H9 (cell line): ENCODE data around the gene ATOH7. TPM values are rescaled to one million over a fixed set of nuclear protein-coding genes. Genes with fewer than 3 reads are reported as not detected.

Experiments
- DNase-seq: peaks from one replicate; pipeline ENCODE4 v3.0.0-alpha.2; 2017
- H2AFZ ChIP-seq: one replicate; pipeline ENCODE4 v1.6.1; 2013; ENCODE audit warnings: mild to moderate bottlenecking, low read length, control low read depth, moderate library complexity
- H2AK5ac ChIP-seq: 2 replicates; pipeline ENCODE4 v1.6.1; 2013; ENCODE audit warnings: low read length, control low read depth, mixed read lengths; ENCODE audit not compliant: insufficient read length
- H2BK120ac ChIP-seq: one replicate; pipeline ENCODE4 v1.6.1; 2013; ENCODE audit warnings: low read depth, mild to moderate bottlenecking, low read length, control low read depth, inconsistent platforms; ENCODE audit not compliant: poor library complexity, severe bottlenecking
- H2BK12ac ChIP-seq: 2 replicates; pipeline ENCODE4 v1.6.1; 2013; ENCODE audit warnings: low read length, control low read depth, mixed read lengths, low read depth; ENCODE audit not compliant: insufficient read length
- H2BK15ac ChIP-seq: 2 replicates; pipeline ENCODE4 v1.6.1; 2013; ENCODE audit warnings: low read depth, low read length, control low read depth
- H2BK20ac ChIP-seq: one replicate; pipeline ENCODE4 v1.6.1; 2013; ENCODE audit warnings: low read depth, mild to moderate bottlenecking, low read length, control low read depth, inconsistent platforms; ENCODE audit not compliant: poor library complexity, severe bottlenecking
- H2BK5ac ChIP-seq: 2 replicates; pipeline ENCODE4 v1.6.1; 2013; ENCODE audit warnings: low read length, control low read depth, mixed read lengths; ENCODE audit not compliant: insufficient read length
- H3K14ac ChIP-seq: 2 replicates; pipeline ENCODE4 v1.6.1; 2013; ENCODE audit warnings: low read length, control low read depth; ENCODE audit not compliant: insufficient read depth
- H3K18ac ChIP-seq: 2 replicates; pipeline ENCODE4 v1.6.1; 2013; ENCODE audit warnings: low read depth, mild to moderate bottlenecking, mixed read lengths, low read length, control low read depth; ENCODE audit not compliant: insufficient read length
- H3K23ac ChIP-seq: 2 replicates; pipeline ENCODE4 v1.6.1; 2013; ENCODE audit warnings: low read length, control low read depth, mixed read lengths, low read depth; ENCODE audit not compliant: insufficient read length
- H3K23me2 ChIP-seq: 2 replicates; pipeline ENCODE4 v1.6.1; 2013; ENCODE audit warnings: low read depth, mild to moderate bottlenecking, mixed read lengths, low read length, control low read depth; ENCODE audit not compliant: insufficient read length, poor library complexity, severe bottlenecking
- H3K27ac ChIP-seq: 2 replicates; pipeline ENCODE4 v1.5.1; 2013; ENCODE audit warnings: low read length, control low read depth, mixed read lengths, low read depth; ENCODE audit not compliant: insufficient read length
- H3K27me3 ChIP-seq: 2 replicates; pipeline ENCODE4 v1.6.1; 2013; ENCODE audit warnings: low read length, control low read depth, inconsistent platforms; ENCODE audit not compliant: insufficient read depth
- H3K4ac ChIP-seq: 2 replicates; pipeline ENCODE4 v1.6.1; 2013; ENCODE audit warnings: low read depth, mild to moderate bottlenecking, control low read depth, inconsistent platforms, low read length, moderate library complexity
- H3K4me1 ChIP-seq: 2 replicates; pipeline ENCODE4 v1.6.1; 2013; ENCODE audit warnings: low read length, control low read depth, inconsistent platforms; ENCODE audit not compliant: insufficient read depth
- H3K4me2 ChIP-seq: 2 replicates; pipeline ENCODE4 v1.6.1; 2013; ENCODE audit warnings: low read length, control low read depth, mixed read lengths; ENCODE audit not compliant: insufficient read length, insufficient read depth
- H3K56ac ChIP-seq: 2 replicates; pipeline ENCODE4 v1.6.1; 2013; ENCODE audit warnings: low read depth, mild to moderate bottlenecking, mixed read lengths, low read length, control low read depth; ENCODE audit not compliant: insufficient read length
- H3K79me1 ChIP-seq: 2 replicates; pipeline ENCODE4 v1.6.1; 2013; ENCODE audit warnings: low read depth, mild to moderate bottlenecking, moderate library complexity, low read length, control low read depth, inconsistent platforms; ENCODE audit not compliant: insufficient read depth, poor library complexity, severe bottlenecking
- H3K79me2 ChIP-seq: 2 replicates; pipeline ENCODE4 v1.6.1; 2013; ENCODE audit warnings: low read length, control low read depth, inconsistent platforms; ENCODE audit not compliant: insufficient read depth
- H3K9ac ChIP-seq: 2 replicates; pipeline ENCODE4 v1.6.1; 2013; ENCODE audit warnings: low read length, control low read depth, mixed read lengths; ENCODE audit not compliant: insufficient read length; ENCODE audit errors: extremely low read depth
- H3K9me3 ChIP-seq: one replicate; pipeline ENCODE4 v1.6.1; 2013; ENCODE audit warnings: low read depth, low read length, inconsistent platforms; ENCODE audit not compliant: control insufficient read depth
- H3T11ph ChIP-seq: one replicate; pipeline ENCODE4 v1.6.1; 2013; ENCODE audit warnings: mild to moderate bottlenecking, low read length, control low read depth, inconsistent platforms
- H4K20me1 ChIP-seq: one replicate; pipeline ENCODE4 v1.6.1; 2013; ENCODE audit not compliant: control insufficient read depth, insufficient read length, insufficient read depth
- H4K5ac ChIP-seq: 2 replicates; pipeline ENCODE4 v1.6.1; 2013; ENCODE audit warnings: low read depth, mild to moderate bottlenecking, mixed read lengths, low read length, control low read depth; ENCODE audit not compliant: insufficient read length
- H4K8ac ChIP-seq: replicated peaks from 2 replicates; pipeline ENCODE4 v1.6.1; 2013; ENCODE audit warnings: low read length, control low read depth, mixed read lengths, low read depth; ENCODE audit not compliant: insufficient read length
- H4K91ac ChIP-seq: 2 replicates; pipeline ENCODE4 v1.6.1; 2013; ENCODE audit warnings: low read depth, mild to moderate bottlenecking, moderate library complexity, mixed read lengths, low read length, control low read depth; ENCODE audit not compliant: insufficient read length
- H3K27ac Mint-ChIP-seq, 3 experiments: 2 replicates in 2 of 3; 3 replicates in 1 of 3; pipeline ENCODE4 v1.8.0; 2020 to 2021; ENCODE audit warnings: mixed read lengths in 3 of 3, mild to moderate bottlenecking in 1 of 3, moderate library complexity in 1 of 3
- H3K27me3 Mint-ChIP-seq: 2 replicates; pipeline ENCODE4 v1.8.0; 2021; ENCODE audit warnings: low read depth, mild to moderate bottlenecking, moderate library complexity, mixed read lengths
- H3K36me3 Mint-ChIP-seq, 3 experiments: 2 replicates in 2 of 3; 3 replicates in 1 of 3; pipeline ENCODE4 v1.8.0; 2020 to 2021; ENCODE audit warnings: low read depth in 3 of 3, mixed read lengths in 3 of 3; ENCODE audit not compliant: insufficient read depth in 1 of 3
- H3K4me1 Mint-ChIP-seq, 2 experiments: 2 replicates each; pipeline ENCODE4 v1.8.0; 2020; ENCODE audit warnings: mixed read lengths in 2 of 2
- H3K4me3 Mint-ChIP-seq, 2 experiments: 2 replicates in 1 of 2; 3 replicates in 1 of 2; pipeline ENCODE4 v1.8.0; 2020 to 2021; ENCODE audit warnings: mild to moderate bottlenecking in 2 of 2, mixed read lengths in 2 of 2, moderate library complexity in 1 of 2
- H3K9me3 Mint-ChIP-seq, 2 experiments: 2 replicates in 1 of 2; 3 replicates in 1 of 2; pipeline ENCODE4 v1.8.0; 2020; ENCODE audit warnings: mild to moderate bottlenecking in 2 of 2, mixed read lengths in 2 of 2, moderate library complexity in 1 of 2
- whole genome bisulfite sequencing: extraction: QIAGEN DNeasy Blood & Tissue Kit; methylation state at CpG from one replicate; pipeline ENCODE4 v1.1.7; 2013; ENCODE audit warnings: missing lambda C conversion rate, low lambda C conversion rate, mixed read lengths; ENCODE audit not compliant: insufficient read length; ENCODE audit errors: extremely low coverage; 5-methylcytosine and 5-hydroxymethylcytosine counted together
- total RNA-seq: library from RNA; stranded (reverse); gene quantifications from 2 replicates; pipeline ENCODE4 v1.2.1, GENCODE V29; 2021
- TF ChIP-seq, protein P1 (sequence below): fragments of 200-600 bp; sonication (generic); conservative IDR thresholded peaks from 3 replicates; pipeline ENCODE4 v1.8.0; 2021; ENCODE audit warnings: antibody characterized with exemption, mild to moderate bottlenecking

The ATOH7 gene
- total RNA-seq, 1 experiment from 2014 or later = 0.20 TPM

DNA sequence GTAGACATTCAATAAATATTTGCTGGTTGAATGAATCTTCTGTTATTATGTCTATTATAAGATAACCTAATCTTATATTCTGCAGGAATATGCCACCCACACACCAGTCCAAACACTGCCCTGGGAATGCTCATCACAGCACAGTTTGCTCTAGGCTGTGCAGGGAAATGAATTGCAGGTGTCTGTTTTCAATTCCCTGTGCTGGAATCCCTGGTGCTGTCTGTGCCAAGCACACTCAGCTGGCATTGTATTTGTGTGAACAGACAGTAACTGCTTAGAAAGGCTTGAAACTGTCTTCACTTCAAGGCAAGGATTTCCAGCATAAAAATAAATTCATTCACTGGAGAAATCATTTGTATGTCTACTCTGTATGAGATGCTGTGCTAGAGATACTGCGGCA is 20.2 kb downstream of the ATOH7 start:
- no peak overlapping the region for H2BK20ac ChIP-seq
- no peak overlapping the region for H3K27ac ChIP-seq
- no peak overlapping the region for H3K56ac ChIP-seq
- H3K79me2 ChIP-seq = no peaks in the 10 kb centered on the region
- H3K27ac Mint-ChIP-seq = no peak overlapping the region
- no peak overlapping the region for H3K4me3 Mint-ChIP-seq
- H3K9ac ChIP-seq = no peak overlapping the region
- no peak overlapping the region for H3T11ph ChIP-seq
- H2BK5ac ChIP-seq = no peak overlapping the region
- no peaks in the 10 kb centered on the region for H4K20me1 ChIP-seq
- DNase-seq = no peak
- H4K5ac ChIP-seq = no peak overlapping the region
- no peak overlapping the region for H3K18ac ChIP-seq
- H3K4ac ChIP-seq = no peak overlapping the region
- H3K79me1 ChIP-seq = no peaks in the 10 kb centered on the region
- no peaks in the 10 kb centered on the region for H3K27me3 Mint-ChIP-seq
- no peaks in the 10 kb centered on the region for H3K36me3 Mint-ChIP-seq
- no peak overlapping the region for H2BK15ac ChIP-seq
- no peak overlapping the region for H2BK12ac ChIP-seq
- H4K8ac ChIP-seq = no peak overlapping the region
- H2AFZ ChIP-seq = no peak overlapping the region
- TF ChIP-seq, protein P1, sequence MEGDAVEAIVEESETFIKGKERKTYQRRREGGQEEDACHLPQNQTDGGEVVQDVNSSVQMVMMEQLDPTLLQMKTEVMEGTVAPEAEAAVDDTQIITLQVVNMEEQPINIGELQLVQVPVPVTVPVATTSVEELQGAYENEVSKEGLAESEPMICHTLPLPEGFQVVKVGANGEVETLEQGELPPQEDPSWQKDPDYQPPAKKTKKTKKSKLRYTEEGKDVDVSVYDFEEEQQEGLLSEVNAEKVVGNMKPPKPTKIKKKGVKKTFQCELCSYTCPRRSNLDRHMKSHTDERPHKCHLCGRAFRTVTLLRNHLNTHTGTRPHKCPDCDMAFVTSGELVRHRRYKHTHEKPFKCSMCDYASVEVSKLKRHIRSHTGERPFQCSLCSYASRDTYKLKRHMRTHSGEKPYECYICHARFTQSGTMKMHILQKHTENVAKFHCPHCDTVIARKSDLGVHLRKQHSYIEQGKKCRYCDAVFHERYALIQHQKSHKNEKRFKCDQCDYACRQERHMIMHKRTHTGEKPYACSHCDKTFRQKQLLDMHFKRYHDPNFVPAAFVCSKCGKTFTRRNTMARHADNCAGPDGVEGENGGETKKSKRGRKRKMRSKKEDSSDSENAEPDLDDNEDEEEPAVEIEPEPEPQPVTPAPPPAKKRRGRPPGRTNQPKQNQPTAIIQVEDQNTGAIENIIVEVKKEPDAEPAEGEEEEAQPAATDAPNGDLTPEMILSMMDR = no peak
- H3K4me1 Mint-ChIP-seq = peaks cover 5 to 6% of the 10 kb centered on the region in 2 experiments; a peak in 3 of 4 replicates
- no peak overlapping the region for H3K23ac ChIP-seq
- no peaks in the 10 kb centered on the region for H3K23me2 ChIP-seq
- no peak overlapping the region for H2AK5ac ChIP-seq
- no peak overlapping the region for H3K14ac ChIP-seq
- H3K9me3 Mint-ChIP-seq = no peaks in the 10 kb centered on the region
- no peak overlapping the region for H3K4me2 ChIP-seq
- H3K27me3 ChIP-seq = no peaks in the 10 kb centered on the region
- H4K91ac ChIP-seq = no peak overlapping the region
- no CpG with 5 or more reads among the region's 1 CpG for WGBS
- H3K9me3 ChIP-seq = no peaks in the 10 kb centered on the region
- no peaks in the 10 kb centered on the region for H3K4me1 ChIP-seq
- H2BK120ac ChIP-seq = no peak overlapping the region
